Measurements from ENCODE around the gene RDH8. TPM values are rescaled to one million over a fixed set of nuclear protein-coding genes. Genes with fewer than 3 reads are reported as not detected.
A peak's percentile ranks its signal among the peaks of the same experiment; 100 is the strongest.

RDH8 gene
- total RNA-seq, 1 experiment from 2014 or later = not detected

DNA sequence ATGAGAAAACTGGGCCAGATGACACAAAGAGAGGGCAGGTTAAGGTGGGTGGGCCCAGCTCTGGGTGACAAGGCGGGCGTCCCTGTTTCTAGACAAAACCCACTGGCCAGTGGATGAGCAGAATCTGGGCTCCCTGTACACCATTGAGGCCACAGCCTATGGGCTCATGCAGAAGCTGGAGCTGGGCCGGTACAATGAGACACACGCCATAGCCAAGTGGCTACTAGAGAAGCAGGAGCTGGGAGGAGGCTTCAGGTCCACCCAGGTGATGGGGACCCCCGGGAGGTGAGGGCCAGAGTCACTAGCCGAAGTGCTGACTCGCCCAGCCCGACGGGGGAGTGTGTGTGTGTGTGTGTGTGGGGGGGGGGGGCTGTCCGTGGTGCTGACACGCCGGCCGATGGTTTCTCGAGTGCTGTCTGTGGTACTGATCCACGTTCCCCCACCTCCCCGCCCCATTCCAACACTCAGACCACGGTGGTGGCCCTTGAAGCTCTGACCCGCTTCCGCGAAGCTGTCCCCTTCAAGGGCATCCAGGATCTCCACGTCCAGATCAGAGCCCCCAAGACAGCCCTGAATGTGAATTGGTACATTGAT is 48.5 kb downstream of the RDH8 start:
- H3K23me2 ChIP-seq (ENCODE audit: insufficient read length, low read depth, low read length, poor library complexity, severe bottlenecking) = no peaks in the 10 kb centered on the region
- H3K9ac ChIP-seq (ENCODE audit: extremely low read depth, insufficient read length, low read length) = no peak overlapping the region
- H3K4me1 Mint-ChIP-seq = no peaks in the 10 kb centered on the region
- no peak overlapping the region for H4K5ac ChIP-seq (ENCODE audit: insufficient read length, low read depth, low read length)
- peaks cover 53% of the 10 kb centered on the region for H3K27me3 Mint-ChIP-seq (ENCODE audit: low read depth)
- H3K4me1 ChIP-seq (ENCODE audit: insufficient read depth, low read length) = no peaks in the 10 kb centered on the region
- H2BK15ac ChIP-seq (ENCODE audit: low read depth, low read length) = no peak overlapping the region
- no peaks in the 10 kb centered on the region for H3K9me3 ChIP-seq (ENCODE audit: control insufficient read depth, low read depth, low read length)
- DNase-seq = peak; percentile 55
- H3K56ac ChIP-seq (ENCODE audit: insufficient read length, low read depth, low read length) = no peak overlapping the region
- no peaks in the 10 kb centered on the region for H3K36me3 Mint-ChIP-seq (ENCODE audit: insufficient read depth in 1 of 3, low read depth in 3 of 3)
- H3K18ac ChIP-seq (ENCODE audit: insufficient read length, low read depth, low read length) = peak overlapping the region; percentile 49
- H2AK5ac ChIP-seq (ENCODE audit: insufficient read length, low read length) = no peak overlapping the region
- H3K23ac ChIP-seq (ENCODE audit: insufficient read length, low read depth, low read length) = peak overlapping the region; percentile 85
- peaks cover 0 to 3% of the 10 kb centered on the region in 2 experiments; a peak in 2 of 5 replicates for H3K9me3 Mint-ChIP-seq
- H4K8ac ChIP-seq (replicated peaks; ENCODE audit: insufficient read length, low read depth, low read length) = no peak overlapping the region
- H4K91ac ChIP-seq (ENCODE audit: insufficient read length, low read depth, low read length) = no peak overlapping the region
- H3K4me3 Mint-ChIP-seq = no peak overlapping the region
- H3K27ac ChIP-seq (ENCODE audit: insufficient read length, low read depth, low read length) = no peak overlapping the region
- no peak overlapping the region for H3T11ph ChIP-seq (ENCODE audit: low read length)
- TF ChIP-seq, protein P1, sequence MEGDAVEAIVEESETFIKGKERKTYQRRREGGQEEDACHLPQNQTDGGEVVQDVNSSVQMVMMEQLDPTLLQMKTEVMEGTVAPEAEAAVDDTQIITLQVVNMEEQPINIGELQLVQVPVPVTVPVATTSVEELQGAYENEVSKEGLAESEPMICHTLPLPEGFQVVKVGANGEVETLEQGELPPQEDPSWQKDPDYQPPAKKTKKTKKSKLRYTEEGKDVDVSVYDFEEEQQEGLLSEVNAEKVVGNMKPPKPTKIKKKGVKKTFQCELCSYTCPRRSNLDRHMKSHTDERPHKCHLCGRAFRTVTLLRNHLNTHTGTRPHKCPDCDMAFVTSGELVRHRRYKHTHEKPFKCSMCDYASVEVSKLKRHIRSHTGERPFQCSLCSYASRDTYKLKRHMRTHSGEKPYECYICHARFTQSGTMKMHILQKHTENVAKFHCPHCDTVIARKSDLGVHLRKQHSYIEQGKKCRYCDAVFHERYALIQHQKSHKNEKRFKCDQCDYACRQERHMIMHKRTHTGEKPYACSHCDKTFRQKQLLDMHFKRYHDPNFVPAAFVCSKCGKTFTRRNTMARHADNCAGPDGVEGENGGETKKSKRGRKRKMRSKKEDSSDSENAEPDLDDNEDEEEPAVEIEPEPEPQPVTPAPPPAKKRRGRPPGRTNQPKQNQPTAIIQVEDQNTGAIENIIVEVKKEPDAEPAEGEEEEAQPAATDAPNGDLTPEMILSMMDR (conservative IDR thresholded peaks at IDR 0.05) = no peak
- WGBS (ENCODE audit: extremely low coverage, insufficient read length, low lambda C conversion rate) = no CpG with 5 or more reads among the region's 21 CpGs
- no peak overlapping the region; a peak in 1 of 7 replicates for H3K27ac Mint-ChIP-seq
- no peaks in the 10 kb centered on the region; the same call in 1 of the 2 replicates for H3K27me3 ChIP-seq (ENCODE audit: insufficient read depth, low read length)
- H3K79me2 ChIP-seq (ENCODE audit: insufficient read depth, low read length) = no peaks in the 10 kb centered on the region
- no peaks in the 10 kb centered on the region for H4K20me1 ChIP-seq (ENCODE audit: control insufficient read depth, insufficient read depth, insufficient read length)
- H2AFZ ChIP-seq (ENCODE audit: low read length) = no peak overlapping the region
- no peak overlapping the region for H2BK20ac ChIP-seq (ENCODE audit: low read depth, low read length, poor library complexity, severe bottlenecking)
- no peak overlapping the region for H2BK5ac ChIP-seq (ENCODE audit: insufficient read length, low read length)
- no peak overlapping the region for H3K14ac ChIP-seq (ENCODE audit: insufficient read depth, low read length)
- no peak overlapping the region for H3K4me2 ChIP-seq (ENCODE audit: insufficient read depth, insufficient read length, low read length)
- H2BK120ac ChIP-seq (ENCODE audit: low read depth, low read length, poor library complexity, severe bottlenecking) = no peak overlapping the region
- no peak overlapping the region for H3K4ac ChIP-seq (ENCODE audit: low read depth, low read length)
- no peaks in the 10 kb centered on the region for H3K79me1 ChIP-seq (ENCODE audit: insufficient read depth, low read depth, low read length, poor library complexity, severe bottlenecking)
- no peak overlapping the region for H2BK12ac ChIP-seq (ENCODE audit: insufficient read length, low read depth, low read length)
